GM21423 (cell line): Measurements from ENCODE around the gene KRTAP10-4.
"Not testable (repeated sequence)": the region's sequence is repeated elsewhere in the genome, so short reads cannot be mapped to it uniquely, and the experiment has no call there.

Experiments used
- ATAC-seq: cut with Tn5 transposase; IDR thresholded peaks from one replicate; pipeline ENCODE4 v1.9.1; 2021; ENCODE audit warnings: mild to moderate bottlenecking, moderate library complexity; ENCODE audit not compliant: unreplicated experiment

The KRTAP10-4 gene

DNA sequence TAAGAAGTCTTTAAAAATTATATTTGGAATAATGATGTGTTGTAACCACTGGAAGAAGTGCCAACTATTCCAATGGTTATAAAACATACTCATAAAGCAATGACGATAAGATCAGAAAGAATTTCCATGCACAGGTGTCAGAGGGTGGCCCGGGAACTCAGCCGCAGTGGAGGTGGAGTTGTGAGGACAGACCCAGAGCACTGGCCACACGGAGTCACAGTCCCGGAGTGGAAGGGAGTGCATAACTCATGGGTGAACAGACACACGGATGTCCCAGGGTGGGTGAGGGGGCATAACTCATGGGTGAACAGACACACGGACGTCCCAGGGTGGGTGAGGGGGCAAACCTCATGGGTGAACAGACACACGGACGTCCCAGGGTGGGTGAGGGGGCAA, 2.5 kb downstream of the KRTAP10-4 start:
- no peak for ATAC-seq

DNA sequence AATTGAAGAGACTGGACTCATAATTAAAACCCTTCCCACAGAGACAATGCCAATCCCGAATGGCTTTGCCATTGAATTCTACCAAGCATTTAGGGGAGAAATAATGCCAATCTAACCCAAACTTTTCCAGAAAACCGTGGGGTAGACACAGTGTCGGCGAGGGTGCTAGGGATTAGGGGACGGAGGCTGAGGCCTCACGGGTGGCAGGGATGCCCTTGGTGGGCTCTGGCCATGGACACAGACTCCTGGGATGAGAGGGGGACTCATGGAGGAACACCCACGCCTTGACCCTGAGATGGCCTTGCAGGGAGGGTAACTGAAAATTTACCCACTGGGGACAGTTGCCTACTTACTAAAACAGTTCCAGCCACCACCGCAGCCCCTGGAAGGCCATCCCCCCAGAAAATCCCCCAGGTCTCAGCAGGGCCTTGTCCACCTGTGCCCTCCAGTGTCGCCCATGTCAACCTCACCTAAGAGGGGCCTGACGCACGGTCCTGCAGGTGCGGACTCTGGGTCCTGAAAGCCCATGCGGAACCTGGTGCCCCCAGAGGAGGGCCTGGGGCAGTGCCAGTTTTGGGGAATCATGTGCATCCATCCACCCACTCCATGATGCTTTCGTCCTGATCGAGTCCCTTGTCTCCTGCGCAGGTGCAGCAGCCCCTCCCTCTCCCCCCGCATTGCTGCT, 5.0 kb downstream of the KRTAP10-4 start:
- no peak for ATAC-seq

DNA sequence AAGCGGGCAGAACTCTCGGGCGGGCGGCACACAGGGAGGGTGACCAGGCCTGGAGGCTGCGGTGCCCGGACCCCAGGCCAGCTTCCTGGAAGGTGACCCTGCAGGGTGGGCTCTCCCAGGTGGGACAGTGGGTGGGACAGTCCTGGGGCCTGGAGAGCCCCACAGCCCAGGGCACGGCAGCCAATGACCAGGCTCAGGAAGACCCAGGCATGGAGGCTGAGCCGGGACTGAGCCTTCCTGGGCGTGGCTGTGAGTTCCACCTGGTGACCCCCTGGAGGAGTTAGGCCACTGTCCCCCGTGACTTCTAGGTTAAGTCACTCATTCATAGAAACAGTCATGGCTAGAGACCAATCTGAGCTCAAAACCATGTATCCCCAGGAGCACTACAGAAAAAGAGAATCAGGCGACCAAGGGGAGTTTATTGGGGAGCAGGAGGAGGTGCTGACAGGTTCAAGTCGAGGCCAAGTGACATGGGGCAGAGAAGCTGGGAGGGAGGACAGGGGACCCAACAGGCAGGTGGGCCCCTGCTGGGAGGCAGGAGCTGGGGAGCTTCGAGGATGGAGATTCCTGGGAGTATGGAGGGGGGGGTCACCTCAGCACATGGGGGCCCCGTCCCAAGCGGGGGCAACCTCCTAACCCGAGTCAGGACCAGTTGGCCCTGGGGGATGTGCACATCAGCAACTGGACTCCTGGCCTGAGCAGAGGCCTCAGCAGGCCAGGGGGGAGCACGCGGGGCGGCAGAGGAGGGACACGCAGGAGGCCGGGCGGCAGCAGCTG, 5.7 kb downstream of the KRTAP10-4 start:
- no peak for ATAC-seq

DNA sequence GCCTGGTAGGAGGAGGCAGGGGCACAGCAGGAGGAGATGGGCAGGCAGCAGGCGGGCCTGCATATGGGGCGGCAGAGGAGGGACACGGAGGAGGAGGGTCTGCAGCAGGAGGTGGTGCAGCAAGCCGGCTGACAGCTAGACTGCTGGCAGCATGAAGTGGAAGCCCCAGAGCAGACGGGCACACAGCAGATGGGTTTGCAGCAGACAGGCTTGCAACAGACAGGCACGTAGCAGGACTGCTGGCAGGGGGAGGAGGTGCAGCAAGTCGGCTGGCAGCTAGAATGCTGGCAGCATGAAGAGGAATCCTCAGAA, 6.3 kb downstream of the KRTAP10-4 start:
- ATAC-seq, result no peak

DNA sequence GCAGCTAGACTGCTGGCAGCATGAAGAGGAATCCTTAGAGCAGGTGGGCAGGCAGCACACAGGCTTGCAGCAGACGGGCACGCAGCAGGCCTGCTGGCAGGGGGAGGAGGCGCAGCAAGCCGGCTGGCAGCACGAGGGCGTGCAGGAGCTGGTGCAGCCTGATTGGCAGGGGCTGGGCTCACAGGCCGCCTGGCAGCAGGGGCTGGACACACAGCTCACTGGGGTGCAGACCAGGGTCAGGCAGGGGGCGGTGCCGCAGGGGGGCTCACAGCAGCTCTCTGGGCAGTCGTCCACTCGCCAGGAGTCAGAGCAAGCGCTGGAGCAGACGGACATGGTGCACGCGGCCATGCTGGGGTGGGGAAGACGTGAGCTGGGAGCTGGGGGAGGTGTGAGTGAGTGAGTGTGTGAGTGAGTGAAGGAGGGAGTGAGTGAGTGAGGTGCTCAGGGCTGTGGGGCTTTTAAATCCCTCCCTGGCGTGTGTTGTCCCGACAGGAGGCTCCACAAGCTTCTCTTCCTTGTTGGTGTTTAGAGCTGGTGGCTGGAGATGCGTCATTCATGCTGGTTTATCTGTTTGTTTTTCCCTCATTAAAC, 6.8 kb downstream of the KRTAP10-4 start, which contains the start of gene KRTAP10-5:
KRTAP10-5 (minus strand) TSS at position 374 of the 591 bp plus-strand sequence; CDS start at position 348, 26 bp downstream.
- not testable (repeated sequence) for ATAC-seq

DNA sequence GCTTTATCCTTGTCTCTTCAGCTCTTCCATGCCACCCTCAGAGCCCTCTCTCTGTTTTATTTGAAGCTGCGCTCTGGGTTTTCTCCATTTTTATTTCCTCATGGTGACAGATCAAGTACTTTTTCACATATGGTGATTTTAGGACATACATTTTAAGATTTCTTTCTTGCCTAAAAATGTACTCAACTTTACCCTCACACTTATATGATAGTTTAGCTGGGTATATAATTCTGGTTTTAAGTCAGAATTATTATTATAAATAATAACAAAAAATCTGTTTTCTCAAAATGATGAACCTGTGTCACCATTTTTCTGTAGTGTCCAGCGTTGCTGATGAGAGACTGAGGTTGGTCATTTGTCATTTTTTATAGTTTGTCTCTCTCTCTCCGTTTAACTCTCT, 7.6 kb downstream of the KRTAP10-4 start:
- ATAC-seq, result no peak

DNA sequence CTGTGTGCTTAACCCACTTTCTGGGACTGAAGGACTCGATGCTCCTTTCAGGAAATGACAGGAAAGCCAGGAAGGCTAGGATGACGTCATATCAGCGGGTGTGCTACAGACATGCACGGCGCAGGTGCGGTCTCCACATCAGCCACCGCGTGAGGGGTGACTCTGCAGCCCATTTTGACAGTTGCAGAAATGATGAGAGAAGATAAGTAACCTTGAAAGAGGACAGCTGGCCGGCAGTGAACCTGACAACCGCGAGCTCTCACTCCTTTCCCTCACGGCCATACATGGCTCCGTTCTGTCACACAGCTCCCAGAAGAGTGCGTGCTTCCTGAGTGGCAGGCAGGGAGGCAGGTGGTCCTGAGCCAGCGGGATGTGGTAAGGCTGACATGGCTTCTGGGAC, 8.5 kb downstream of the KRTAP10-4 start:
- ATAC-seq, result no peak

DNA sequence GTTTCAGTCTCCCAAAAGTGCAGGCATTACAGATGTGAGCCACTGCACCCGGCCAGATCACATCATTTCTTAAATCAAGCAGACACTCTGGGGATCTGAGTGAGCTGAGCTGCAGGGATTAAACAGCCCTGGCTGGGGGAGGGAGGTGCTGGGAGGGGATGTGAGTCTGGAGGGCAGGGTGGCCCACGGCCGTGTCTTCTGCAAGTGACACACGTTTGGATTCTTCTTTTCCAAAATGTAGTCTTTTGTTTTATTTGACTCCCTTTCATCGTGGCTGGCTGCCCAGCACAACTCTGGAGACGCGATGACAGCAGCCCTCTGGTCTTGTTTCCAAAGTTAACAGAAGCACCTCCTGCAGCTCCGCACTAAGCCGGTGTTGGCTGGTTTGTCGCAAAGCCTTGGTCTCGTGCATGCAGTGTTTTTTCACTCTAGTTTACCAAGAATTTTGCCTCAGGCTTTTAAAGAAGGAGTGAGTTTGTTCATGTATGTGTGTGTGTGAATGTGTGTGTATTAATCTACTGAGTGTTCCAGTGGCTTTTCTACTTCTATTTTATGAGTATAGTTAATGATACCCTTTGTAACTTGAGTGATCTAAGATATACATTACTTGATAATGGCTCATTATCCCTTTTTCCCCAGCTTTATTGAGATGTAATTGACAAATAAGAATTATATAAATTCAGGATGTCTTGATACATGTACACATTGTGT, 9.7 kb downstream of the KRTAP10-4 start:
- no peak for ATAC-seq

DNA sequence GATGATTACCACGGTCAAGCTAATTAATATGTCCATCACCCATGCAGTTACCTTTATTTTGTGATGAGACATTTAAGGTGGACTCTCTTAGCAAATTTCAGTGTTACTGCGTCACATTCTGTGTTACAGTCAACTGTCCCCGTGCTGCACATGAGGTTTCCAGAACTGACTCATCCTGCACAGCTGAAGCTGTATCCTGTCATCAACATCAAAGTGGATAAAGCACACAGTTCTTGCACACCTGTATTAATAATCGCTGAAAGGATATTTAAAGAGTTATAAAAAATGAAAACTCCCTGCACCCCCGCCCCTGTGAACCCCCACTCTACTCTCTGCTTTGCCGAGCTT, 10.2 kb downstream of the KRTAP10-4 start:
- ATAC-seq, result no peak

DNA sequence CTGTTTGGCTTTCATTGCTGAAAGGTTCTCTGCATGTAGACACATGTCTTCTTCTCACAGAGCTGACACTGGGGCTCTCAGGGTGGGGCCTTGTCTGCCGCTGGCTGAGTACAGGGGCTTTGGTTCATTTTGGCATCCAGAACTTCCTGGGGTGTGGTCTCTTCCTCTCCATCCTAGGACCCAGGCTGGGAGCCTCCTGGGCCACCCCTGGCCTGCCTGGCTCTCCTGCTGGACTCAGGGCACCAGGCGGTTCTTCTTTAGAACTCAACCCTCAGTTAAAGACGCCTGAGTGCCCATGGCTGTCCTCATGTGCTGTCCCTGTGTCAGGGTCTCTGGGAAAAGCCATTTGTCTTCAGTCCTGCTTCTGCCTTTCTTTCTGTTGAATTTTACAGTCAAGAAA, 12.4 kb downstream of the KRTAP10-4 start:
- no peak for ATAC-seq

DNA sequence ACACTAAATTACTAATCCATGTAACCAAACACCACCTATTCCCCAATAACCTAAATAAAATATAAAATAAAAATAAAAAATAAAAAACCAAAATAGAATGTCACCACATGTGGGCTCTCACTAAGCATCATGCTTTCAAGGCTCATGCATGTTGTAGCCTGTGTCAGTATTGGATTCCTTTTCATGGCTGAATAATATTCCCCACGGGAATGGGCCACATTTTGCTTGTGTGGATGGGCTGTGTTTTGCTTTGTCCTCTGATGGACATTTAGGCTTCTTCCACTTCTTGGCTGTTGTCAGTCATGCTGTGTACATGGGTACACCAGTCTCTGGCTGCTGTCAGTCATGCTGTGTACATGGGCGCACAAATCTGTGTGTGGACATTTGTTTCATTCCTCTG, 15.6 kb downstream of the KRTAP10-4 start:
- ATAC-seq, result no peak

DNA sequence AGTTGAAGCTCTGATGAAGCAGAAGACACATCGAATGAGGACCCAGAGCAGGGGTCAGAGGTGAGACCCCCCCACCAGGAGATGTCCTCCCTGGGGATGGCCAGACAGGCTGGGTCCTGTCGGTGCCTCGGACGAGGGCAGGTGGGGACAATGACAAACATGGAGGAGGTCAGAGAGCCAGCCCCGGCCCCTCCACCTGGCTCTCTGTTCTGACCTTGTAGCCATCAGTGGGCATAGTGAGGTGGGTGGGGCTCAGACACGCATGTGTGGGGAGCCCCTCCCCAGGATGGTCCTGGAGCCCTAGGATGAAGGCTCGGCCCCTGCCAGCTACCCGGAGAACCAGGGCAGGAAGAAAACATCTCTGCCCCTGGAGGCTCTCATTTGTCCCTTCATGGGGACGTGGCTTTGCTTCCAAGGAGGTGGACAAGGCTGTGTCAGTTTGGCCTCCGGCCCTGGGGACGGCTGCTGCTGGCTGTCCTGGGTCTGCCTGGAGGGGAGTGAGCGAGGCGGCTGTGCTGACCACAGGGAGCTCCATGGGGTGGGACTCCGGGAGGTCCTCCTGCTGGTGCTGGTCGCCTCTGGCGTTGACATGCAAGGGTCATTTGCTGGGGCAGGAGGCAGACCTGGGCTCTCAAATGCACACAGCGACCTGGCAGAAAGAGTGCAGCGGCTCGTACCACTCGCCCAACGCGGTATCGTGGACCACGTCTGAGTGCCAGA, 16.2 kb downstream of the KRTAP10-4 start:
- no peak for ATAC-seq

DNA sequence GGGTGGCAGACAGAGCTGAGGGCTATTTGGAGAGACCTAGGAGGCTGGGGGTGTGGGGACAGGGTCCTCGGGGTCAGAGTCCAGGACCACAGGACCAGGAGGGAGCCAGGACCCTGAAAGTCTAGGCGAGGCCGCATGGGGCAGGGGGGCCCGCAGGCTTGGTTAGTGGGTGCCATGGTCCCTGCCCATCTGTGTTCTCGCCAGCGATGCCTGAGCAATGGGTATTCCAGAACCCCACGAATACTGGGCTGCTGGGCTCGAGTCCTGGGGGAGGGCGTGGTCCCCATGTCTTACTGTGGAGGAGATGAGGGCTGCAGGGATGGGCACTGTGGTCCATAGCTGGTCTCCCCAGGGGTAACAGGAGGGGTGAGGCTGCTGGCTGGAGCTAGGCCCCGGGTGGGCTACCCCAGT, 16.8 kb downstream of the KRTAP10-4 start:
- no peak for ATAC-seq

DNA sequence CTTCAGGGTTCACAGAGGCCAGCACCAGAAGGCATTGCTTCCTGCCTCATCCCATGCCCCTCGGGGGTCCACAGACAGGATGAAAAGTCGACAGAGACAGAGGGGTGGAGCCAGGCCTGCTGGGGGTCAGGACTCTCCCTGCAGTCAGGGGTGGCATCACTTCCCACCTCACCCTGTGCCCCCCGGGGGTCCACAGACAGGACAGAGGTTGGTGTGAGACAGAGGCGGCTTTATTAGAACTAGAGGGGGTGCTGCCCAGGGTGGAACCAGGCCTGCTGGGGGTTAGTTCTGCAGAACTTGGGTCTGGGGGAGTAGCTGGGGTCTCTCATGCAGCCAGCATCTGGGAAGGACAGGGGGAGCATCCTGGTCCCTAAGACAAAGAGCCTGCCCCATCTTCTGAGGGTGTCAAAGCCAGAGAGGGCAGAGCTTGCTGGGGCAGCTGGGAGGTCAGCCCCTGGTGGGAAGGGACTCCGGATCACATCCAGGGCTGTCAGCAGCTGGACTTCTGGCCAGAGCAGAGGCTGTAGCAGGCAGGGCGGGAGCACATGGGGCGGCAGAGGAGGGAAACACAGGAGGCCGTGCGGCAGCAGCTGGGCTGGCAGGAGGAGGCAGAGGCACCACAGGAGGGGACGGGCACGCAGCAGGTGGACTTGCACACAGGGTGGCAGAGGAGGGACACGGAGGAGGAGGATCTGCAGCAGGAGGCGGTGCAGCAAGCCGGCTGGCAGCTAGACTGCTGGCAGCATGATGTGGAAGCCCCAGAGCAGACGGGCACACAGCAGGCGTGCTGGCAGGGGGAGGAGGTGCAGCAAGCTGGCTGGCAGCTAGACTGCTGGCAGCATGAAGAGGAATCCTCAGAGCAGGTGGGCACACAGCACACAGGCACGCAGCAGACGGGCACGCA, 17.6 kb downstream of the KRTAP10-4 start:
- not testable (repeated sequence) for ATAC-seq

DNA sequence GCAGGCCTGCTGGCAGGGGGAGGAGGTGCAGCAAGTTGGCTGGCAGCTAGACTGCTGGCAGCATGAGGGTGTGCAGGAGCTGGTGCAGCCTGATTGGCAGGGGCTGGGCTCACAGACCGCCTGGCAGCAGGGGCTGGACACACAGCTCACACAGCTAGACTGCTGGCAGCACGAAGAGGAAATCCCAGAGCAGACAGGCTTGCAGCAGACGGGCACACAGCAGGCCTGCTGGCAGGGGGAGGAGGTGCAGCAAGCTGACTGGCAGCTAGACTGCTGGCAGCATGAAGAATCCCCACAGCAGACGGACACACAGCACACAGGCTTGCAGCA, 18.2 kb downstream of the KRTAP10-4 start:
- ATAC-seq, result not testable (repeated sequence)

DNA sequence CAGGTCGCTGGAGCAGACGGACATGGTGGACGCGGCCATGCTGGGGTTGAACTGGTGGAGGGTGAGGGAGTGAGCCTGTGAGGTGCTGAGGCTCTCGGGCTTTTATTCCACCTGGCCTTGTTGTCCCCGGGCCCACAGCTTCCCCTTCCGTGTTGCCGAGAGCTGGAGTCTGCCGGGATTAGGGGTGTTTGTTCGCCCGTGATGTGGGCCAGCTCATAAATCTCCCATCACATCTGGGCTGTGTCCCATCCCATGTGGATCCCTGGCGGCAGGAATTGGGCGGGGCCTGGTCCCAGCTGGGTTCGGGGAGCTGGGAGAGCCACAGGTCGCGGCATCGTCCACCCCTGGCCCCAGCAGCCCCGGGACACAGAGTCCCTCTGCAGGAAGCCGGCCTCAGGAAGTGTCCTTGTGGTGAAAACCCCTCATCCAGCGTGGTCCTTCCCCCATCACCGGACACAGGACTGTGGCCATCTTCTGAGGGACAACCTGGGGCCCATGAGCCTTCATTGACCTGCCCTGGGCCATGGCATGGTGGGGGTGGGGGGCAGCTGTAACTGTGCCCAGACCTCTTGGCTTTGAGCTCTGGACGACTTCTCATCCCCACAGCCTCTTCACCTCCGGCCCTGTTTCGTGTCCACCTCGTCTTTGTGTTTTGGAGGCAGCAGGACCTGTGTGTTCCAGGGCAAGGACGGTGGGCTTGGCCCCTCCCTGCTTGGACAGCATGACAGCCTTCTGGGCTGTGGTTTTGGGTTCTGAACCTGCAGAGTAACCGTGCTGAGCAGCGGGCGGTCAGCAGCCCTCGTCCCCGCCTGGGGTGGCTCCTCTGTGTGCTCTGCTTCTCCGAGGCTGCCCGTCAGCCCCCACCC, 19.1 kb downstream of the KRTAP10-4 start, which contains the start of gene KRTAP10-6:
KRTAP10-6 (minus strand) TSS at position 60 of the 866 bp plus-strand sequence; CDS start at position 39, 21 bp downstream.
- ATAC-seq, result no peak

DNA sequence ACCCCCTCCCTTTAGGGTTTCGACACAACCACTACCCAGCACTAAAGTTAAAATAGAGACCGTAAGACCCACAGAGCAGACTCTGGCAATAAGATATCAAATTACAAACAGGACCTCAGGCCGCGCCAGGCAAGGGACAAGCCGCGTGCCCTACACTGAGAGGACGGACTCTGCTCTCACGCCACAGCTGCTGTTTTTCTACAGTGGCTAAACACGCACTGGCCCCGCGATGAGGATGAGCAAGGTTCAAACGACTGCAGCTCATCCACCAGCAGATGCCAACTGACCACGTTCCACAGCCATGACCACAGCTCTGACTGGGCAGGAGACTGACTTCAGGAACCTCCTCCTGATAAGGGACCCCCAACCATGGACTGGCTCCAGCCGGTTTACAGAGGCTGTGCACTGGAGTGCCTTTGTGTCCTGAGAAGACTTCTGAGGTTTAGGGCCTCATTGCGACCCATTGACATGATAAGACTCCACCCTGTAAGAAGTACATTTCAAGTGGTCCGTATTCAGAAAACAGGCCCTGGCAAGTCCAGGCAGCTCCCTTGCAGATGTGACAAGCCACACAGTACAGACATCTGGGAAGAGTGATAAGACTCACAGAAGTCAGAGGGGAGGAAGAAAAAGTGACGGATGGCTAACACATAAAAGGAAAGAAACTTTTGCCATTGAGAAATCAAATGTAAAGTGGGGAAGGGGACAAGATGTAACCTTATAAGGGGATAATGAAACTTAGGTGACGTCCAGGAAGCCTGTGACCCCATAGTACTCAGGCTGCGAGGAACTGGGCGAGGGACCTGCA, 20.3 kb downstream of the KRTAP10-4 start:
- no peak for ATAC-seq

DNA sequence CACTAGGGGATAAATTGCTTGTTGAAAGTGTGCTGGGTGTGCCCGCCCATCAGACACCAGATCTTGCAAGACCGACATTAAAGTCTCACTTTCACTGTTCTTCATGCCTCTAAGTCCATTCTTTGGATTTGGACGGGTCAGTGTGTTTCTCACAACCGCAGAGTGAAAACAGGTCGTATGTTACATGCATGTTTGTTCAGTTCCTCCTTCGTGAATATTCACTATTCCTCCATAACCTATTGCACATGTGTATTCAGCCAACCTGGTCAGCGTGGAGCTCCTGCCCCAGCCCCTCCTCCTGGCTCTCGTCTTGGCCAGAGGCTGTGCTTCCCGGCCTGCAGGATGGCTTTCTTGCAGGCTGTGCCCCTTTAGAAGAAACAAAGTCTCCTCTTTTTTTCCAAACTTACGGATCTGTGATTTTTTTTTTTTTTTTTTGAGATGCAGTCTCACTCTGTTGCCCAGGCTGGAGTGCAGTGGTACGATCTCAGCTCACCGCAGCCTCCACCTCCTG, 20.9 kb downstream of the KRTAP10-4 start:
- no peak for ATAC-seq
